Activated CD8-positive, alpha-beta memory T cell treated with anti-CD3 and anti-CD28 coated beads for 4 hours (primary cell): ENCODE data around the gene CCNYL1.

Source experiments
- DNase-seq, 2 donors: peaks; one replicate each; pipeline ENCODE4 v3.0.0-alpha.2; 2020; ENCODE audit warnings: low read depth in 2 of 2

CCNYL1 gene

DNA sequence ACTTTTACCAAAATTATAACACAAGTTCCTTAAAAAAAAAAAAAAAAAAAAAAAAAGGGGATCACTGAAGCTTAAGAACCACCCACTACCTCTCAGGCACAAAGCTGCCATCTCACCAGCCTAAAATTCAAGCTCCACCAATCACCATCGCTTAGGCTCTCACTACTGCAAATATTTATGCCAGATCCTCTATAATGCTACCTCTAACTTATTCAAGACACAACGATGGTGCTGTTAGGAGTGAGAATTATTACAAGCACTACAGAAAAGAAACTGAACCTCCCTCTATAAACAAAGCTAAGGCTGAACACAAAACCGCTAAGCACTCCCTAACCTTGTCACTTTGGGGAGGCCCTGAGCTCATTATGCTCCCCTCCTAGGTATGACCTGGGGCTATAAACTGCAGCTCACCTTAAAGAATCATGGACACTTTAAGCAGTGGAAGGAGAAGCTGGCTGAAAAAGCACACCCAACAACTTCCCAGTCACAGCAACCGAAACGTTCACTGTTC is 54.7 kb downstream of the CCNYL1 start:
- DNase-seq = no peak

DNA sequence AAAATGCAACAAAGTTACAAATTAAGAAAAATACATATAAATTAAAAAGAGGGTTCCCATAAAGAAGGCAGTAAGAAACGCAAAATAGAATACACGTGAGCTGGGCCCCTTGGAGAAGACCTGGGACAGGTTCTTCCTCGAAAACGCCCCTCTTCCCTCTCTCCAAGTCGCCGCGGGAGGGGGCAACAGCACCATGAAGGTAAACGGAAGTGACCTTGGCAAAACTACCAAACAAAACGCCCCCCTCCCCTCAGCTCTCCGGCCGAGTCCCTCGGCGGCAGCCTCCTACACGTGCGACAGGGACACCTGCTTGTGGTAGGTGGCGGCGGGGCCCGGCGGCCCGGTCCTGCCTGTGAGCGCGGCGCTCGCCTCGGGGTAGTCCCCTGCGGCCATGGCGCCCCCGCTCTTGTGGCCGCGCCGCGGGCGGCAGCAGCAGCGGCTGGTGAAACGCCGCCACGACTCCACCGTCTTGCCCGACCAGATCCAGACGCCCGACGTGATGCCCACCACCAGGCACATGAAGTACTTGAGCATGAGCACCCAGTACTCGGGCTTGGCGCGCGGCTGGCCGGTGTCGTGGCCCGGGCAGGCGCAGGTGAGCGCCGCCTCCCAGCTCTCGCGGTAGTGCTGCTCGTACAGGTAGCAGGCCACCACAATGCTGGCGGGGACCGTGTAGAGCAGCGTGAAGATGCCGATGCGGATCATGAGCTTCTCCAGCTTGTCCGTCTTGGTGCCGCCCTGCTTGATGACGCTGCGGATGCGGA is 55.4 kb downstream of the CCNYL1 start:
- no peak for DNase-seq

DNA sequence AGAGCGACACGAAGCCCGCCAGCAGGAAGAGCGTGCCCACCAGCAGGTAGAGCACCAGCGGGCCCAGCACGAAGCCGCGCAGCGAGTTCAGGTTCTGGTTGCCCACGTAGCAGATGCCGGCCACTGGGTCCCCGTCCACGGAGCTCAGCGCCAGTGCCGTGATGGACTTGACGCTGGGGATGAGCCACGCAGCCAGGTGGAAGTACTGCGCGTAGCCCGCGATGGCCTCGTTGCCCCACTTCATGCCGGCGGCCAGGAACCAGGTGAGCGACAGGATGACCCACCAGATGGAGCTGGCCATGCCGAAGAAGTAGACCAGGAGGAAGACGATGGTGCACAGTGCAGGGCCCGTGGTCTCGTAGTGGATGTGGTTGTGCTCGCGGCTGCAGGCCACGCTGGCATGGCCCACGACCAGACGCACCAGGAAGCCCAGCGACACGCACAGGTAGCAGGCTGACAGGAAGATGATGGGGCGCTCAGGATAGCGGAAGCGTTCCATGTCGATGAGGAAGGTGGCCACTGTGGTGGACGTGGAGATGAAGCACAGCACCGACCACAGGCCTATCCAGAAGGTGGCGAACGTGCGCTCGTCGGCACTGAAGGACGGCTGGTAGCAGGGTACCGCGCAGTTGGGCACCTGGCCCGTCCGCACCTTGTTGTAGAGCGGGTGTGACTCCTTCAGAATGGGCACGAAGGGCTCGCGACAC is 56.2 kb downstream of the CCNYL1 start:
- no peak for DNase-seq

DNA sequence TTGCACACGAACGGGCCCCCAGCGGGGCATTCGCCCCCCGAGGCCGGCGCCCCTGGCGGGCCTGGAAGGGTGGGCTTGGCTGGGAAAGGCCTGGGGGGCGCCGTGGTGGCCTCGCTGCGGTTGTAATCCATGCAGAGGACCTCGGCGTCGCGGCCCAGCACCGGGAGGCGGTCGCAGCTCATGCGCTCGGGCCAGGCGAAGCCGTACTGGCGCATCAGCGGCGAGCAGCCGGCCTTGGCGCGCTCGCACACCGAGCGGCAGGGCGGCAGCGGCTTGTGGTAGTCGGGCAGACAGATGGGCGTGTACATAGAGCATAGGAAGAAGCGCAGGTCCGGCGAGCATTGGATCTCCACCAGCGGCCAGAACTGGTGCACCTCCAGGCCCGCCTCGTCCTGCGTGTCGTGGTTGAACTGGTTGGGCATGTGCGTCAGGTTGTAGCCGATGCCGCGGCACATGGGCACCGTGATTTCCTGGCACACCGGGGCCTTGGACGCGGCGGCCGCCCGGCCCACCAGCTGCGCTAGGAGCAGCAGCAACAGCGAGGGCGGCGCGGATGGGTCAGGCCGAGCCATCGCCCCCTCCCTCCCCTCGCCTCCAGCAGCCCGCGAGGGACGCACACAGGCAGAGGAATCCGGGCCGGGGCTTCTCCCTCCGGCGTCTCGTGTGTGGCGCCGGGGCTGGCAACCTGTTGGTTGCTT is 56.9 kb downstream of the CCNYL1 start:
- DNase-seq = no peak

DNA sequence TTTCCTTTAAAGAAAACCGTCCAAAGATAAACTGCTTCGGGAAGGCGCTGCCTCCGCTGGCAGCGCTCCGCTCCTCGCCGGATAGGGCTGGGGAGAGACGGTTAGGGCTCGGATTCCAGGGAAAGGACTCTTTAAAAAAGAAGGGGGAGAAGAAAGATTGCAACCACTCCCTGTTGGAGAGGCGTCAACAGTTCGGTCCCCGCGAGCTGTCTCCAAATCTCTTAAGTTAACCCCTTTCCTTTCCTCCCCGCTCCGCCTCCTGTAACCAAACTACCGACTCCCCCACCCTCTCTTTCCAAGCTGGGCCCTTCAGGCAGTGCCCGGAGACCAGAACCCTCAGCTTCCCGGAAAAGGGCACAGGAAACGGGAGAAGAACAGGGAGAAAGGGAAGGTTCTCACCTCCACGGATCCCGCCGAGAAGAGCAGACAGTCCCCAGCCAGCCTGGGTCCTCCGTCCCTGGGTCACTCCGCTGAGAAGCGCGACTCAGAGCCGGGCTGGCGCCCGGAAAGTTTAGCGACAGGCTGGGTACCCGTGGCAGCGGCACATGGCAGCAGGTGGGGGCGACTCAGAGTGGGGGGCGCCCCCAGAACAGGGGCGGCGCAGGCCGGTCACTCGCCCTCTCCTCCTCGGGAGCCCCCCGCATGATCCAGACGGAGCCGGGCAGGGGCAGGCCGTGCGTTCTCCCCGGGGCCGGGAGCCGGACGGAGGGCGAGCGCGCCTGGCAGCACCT is 57.6 kb downstream of the CCNYL1 start:
- DNase-seq = no peak

DNA sequence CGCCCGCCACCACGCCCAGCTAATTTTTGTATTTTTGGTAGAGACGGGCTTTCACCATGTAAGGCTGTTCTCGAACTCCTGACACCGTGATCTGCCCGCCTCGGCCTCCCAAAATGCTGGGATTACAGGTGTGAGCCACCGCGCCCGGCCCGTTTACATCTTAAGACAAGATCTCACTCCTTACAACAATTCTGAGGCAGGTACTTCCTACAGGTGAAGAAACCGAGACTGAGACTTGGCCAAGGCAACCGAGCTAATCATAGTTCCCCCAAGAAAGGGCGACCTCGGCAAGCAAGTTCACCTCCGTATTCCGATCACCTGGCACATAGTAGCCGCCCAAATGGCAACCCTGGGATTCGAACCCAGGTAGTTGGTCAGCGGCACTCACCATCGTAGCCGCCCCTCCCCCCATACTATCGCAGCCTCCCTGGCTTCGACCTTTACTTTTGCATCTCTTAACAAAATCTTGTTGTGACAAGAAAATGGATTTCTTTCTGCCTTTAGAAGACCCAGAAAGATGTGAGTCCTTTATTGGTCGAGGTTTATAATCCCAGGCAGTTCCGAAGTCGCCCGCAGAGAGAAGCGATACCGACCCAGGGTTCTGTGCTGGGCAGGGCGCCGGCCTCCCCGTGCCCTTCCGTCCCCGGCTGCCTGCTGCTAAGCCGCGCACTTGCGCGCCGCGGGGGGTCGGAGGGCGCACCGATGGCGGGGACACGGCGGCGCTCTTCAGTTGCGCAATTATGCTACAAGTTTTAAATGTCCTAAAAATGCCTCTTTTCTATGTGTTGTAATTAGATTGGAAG is 59.4 kb downstream of the CCNYL1 start:
- DNase-seq = no peak

DNA sequence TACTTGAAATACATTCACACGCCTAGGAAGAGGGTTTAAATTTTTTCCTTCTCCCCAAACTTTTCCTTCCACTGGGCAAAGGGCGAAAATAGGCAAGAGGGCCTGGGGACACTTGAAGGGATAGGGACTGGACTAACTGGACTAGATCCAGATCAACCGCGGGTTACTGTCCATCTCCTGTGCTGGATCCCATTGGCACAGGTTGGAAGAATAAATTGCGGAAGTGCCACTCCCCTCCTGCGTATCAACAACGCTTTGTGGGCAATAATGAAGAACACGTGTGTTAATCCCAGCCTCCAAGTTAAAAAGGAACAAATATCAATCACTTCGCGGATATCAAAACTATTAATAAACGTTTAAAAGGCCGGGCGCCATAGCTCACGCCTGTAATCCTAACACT is 60.0 kb downstream of the CCNYL1 start:
- no peak for DNase-seq

DNA sequence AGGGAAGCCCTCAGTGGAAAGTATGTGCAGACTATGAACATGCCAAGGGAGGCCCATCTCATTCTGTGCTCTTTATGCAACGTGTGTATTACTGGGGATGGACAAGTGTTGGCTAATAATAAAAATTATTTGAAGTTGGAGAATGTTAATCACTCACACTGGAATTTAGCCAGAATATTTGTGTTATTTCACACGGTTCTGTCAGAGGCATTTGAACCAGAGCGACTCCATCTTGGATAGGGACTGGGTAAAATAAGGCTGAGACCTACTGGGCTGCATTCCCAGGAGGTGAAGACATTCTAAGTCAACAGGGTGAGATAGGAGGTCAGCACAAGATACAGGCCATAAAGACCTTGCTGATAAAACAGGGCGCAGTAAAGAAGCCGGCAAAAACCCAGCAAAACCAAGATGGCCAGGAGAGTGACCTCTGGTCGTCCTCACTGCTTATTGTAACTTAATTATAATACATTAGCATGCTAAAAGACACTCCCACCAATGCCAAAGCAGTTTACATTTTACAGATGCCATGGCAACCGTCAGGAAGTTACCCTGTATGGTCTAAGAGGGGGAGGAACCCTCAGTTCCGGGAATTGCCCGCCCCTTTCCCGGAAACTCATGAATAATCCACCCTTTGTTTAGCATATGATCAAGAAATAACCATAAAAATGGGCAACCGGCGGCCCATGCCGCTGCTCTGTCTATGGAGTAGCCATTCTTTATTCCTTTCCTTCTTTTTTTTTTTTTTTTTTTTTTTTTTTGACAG is 60.8 kb downstream of the CCNYL1 start:
- DNase-seq = no peak

DNA sequence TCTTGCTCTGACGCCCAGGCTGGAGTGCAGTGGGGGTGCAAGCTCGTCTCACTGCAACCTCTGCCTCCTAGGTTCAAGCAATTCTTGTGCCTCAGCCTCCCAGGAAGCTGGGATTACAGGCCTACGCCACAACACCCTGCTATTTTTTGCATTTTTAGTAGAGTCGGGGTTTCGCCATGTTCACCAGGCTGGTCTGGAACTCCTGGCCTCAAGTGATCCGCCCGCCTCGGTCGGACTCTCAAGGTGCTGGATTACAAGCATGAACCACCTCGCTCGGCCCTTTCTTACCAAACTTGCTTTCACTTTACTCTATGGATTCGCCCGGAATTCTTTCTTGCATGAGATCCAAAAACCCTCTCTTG is 61.4 kb downstream of the CCNYL1 start:
- no peak for DNase-seq

DNA sequence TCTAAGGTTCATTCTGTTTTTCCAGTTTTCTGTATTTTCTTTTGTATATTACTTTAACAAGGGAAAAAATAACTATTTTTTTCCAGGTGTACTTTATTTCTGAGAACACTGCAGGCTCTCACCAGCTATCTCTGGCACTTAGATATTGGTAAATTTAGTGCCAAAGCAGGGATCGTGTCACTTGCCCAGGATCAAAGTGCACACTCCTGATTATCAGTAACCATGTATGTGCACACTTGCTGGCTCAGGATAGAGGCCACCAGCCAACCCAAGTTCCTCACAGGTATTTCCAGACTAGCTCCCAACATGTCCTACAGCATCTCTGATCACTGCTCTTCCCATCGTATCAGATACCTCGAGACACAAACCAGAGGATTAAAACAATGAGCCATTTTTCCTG is 64.0 kb downstream of the CCNYL1 start:
- DNase-seq = no peak

DNA sequence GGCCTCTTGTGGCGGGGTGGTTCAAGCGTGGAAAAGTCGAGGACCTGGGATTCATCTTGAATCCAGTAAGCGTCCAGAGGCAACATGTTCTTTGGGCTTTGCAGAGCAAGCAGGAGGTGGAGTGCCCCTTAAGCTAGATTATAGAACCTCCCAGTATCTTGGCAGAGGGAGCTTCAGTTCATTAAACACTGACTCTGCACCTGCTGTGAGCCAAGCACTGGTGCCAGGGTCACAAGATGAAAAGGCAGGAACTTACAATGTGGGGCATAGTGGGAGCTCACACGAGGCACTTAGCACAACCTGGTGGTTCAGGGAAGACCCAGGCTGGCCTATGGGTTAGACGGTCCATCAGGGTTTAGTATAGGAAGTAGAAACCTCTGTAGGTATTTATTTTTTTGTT is 65.7 kb downstream of the CCNYL1 start:
- DNase-seq = no peak

DNA sequence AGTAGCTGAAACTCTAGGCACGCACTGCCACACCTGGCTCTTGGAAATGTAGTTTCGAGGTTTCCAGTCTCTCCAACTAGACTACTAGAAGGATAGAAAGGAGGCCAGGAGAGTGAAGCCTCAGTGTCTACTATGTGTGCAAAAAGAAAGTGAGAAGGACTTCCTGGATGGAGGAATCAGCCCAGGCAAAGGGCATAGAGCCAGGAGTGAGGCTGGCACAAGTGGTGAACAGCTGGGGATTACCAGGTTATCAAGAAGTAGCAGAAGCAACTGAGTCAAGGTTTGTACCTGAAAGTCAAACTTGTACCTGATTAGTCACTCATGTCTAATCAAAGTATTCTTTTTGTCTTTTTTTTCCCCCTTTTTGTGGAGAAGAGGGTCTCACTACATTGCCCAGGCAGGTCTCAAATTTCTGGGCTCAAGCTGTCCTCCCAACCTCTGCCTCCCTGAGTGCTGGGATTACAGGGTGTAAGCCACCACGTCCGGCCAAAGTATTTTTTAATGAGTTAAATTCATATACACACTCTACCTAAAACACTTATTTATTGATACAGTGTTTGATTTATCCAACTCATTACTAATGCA is 67.0 kb downstream of the CCNYL1 start:
- no peak for DNase-seq

DNA sequence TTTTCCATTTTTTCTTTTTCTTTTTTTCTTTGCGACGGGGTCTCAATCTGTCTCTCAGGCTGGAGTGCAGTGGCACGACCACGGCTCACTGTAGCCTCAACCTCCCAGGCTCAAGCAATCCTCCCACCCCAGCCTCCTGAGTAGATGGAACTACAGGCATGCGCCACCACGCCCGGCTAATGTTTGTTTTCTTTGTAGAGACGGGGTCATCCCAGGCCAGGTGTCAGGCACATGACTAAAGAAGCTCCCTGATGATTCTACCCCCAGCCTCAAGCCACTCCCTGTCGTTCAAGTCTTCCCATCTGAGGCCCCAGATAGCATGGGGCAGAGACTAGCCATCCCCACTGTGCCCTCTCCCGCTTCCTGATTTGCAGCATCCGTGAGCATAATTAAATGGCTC is 68.1 kb downstream of the CCNYL1 start:
- no peak for DNase-seq

DNA sequence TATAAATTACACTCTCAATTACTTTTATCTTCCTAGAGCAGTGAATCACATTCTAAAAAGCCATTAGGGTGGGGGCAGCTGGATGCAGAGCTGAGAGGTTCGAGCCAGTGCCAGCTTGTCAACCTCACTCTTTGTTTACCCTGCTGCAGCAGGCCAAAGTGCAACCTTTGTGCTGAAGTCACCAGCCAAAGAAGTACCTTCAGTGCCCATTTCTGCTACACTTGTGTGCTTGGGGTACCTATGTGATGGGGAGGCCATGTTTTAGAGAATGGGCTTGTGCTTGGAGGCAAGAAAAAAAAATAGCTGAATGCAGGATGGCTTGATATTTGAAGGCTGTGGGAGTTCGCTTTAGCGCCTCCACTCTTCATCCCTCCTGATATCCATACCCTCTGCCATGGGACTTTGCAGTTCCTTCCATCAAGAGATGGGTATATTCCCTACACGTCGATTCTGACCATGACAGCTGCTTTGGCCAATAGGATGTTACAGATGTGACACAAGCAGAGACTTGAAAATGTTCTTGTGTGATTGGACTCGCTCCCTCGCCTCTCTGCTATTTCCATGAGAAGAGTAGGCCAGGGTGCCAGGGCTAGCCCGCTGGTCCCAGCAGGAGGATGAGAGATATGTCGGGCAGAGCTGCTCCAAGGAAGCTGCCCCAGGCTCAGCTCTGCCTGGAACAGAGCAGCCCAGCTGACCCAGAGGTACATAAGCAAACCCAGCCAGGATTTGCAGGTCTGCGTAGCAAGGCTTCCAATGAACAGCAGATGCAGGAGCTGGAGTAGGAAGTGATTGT is 71.0 kb downstream of the CCNYL1 start:
- no peak for DNase-seq

DNA sequence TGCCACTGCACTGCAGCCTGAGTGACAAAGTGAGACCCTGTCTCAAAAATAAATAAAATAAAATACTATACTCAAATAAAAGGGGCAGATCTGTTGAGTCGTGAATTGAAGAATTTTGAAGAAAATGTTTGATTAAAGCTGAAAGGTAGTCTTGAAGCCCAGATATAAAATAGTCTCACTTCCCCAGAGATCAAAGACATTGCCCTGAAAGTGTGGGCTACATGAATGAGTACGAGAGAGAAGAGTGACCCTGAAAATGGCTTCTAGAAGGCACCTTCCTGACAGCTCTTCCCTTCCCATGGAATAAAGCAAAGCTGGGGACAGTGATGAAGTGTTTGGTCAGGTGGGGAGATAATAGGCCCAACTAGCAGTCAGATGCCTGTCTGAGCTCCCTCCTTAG is 72.1 kb downstream of the CCNYL1 start:
- DNase-seq = no peak

DNA sequence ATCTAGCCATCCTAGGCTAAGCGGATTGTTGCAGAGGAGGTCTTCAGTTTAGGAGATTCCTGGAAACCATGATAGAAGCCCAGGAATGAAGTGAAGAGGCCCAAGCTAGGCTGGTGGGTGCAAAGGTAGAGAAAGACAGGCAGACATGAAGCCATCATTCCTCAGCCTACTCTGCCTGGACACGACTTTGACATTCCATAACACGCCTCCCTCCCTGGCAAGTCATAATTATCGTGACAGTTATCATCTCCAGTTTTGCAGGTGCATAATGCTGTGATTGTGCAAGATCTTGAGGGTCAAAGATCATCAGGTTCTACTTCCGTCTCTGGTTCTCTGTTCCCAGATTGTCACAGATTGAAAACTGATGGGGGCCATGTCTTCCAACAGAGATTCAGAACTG is 73.5 kb downstream of the CCNYL1 start:
- DNase-seq = no peak

DNA sequence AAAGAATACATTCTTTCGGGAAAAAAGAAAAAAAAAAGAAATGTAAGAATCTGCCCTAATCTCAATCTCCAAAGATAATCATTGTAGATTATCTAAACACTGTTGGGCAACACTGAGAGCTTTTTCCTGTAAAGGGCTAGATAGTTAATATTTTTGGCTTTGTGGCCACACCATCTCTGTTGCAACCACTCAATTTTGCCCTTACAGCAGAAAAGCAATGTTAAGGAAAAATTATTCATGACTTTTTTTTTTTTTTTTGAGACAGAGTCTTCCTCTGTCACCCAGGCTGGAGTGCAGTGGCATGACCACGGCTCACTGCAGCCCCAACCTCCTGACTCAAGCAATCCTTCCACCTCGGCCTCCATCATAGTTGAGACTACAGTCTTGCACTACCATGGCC is 75.6 kb downstream of the CCNYL1 start:
- DNase-seq = no peak

DNA sequence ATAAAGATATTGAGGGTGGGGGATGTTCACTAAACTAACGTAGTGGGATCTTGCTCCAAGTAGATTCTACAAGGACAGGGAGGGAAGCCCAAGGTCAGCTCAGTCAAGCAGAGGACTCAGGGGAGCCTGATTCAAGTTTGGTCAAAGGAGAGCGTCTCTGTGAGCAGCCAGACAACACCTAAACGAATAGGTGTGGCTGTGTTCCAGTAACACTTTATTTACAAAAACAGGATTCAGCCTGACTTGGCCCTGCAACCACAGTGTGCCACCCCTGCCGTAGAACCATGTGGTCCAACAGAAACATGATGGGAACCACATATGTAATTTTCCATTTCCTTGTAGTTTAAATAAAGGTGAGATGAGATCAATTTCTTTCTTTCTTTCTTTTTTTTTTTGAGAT is 76.4 kb downstream of the CCNYL1 start:
- no peak for DNase-seq

DNA sequence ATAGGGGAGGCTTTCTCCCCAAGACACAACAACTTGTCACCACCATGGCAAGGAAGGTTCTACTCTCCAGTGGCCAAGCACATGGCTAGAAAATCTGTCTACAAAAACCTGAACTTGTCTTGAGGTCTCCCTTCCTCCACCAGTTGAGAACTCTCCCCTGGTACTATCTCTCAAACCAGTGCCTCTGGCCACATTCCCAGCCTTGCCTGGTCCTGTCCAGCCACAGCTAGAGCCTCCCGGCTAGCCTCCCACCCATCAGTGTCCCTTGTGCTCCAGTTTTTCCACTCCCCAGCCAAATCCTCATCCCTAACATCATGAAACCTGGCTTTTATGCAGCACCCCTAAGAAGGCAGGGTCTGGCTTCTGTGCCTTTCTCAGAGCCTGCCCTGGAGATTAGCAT is 79.5 kb downstream of the CCNYL1 start:
- DNase-seq = no peak
